NT2/D1 (cell line): ENCODE results near the gene ALDOB.
"Not testable (repeated sequence)": the region's sequence is repeated elsewhere in the genome, so short reads cannot be mapped to it uniquely, and the experiment has no call there.

Experiments used
- DNase-seq: peaks from one replicate; pipeline ENCODE4 v3.0.0-alpha.2; 2011; ENCODE audit warnings: low read depth, low spot score
- H3K27me3 ChIP-seq: 2 replicates; pipeline ENCODE4 v1.6.0; 2011; ENCODE audit warnings: mild to moderate bottlenecking; ENCODE audit not compliant: insufficient read length, insufficient read depth
- H3K36me3 ChIP-seq: 2 replicates; pipeline ENCODE4 v1.6.1; 2011; ENCODE audit warnings: mild to moderate bottlenecking, low read length, mixed read lengths; ENCODE audit not compliant: insufficient read depth, insufficient read length
- H3K4me1 ChIP-seq: 2 replicates; pipeline ENCODE4 v1.5.1; 2011; ENCODE audit not compliant: insufficient read depth, insufficient read length
- H3K4me3 ChIP-seq: 2 replicates; pipeline ENCODE4 v1.5.1; 2011; ENCODE audit warnings: low read depth; ENCODE audit not compliant: insufficient read length
- H3K9ac ChIP-seq: 2 replicates; pipeline ENCODE4 v1.6.0; 2011; ENCODE audit warnings: low read depth; ENCODE audit not compliant: insufficient read length
- H3K9me3 ChIP-seq: 2 replicates; pipeline ENCODE4 v1.5.1; 2011; ENCODE audit warnings: mild to moderate bottlenecking, low read length; ENCODE audit not compliant: insufficient read depth
- SUZ12 ChIP-seq: IDR thresholded peaks from 2 replicates; pipeline ENCODE4 v1.6.1; 2011; ENCODE audit not compliant: insufficient read length, insufficient read depth; ENCODE audit errors: extremely low read depth
- YY1 ChIP-seq: IDR thresholded peaks from 2 replicates; pipeline ENCODE4 v1.6.1; 2011; ENCODE audit not compliant: insufficient read length, insufficient read depth
- ZNF274 ChIP-seq: IDR thresholded peaks from 2 replicates; pipeline ENCODE4 v1.6.1; 2011; ENCODE audit warnings: mild to moderate bottlenecking, low read depth, low read length

ALDOB gene

DNA sequence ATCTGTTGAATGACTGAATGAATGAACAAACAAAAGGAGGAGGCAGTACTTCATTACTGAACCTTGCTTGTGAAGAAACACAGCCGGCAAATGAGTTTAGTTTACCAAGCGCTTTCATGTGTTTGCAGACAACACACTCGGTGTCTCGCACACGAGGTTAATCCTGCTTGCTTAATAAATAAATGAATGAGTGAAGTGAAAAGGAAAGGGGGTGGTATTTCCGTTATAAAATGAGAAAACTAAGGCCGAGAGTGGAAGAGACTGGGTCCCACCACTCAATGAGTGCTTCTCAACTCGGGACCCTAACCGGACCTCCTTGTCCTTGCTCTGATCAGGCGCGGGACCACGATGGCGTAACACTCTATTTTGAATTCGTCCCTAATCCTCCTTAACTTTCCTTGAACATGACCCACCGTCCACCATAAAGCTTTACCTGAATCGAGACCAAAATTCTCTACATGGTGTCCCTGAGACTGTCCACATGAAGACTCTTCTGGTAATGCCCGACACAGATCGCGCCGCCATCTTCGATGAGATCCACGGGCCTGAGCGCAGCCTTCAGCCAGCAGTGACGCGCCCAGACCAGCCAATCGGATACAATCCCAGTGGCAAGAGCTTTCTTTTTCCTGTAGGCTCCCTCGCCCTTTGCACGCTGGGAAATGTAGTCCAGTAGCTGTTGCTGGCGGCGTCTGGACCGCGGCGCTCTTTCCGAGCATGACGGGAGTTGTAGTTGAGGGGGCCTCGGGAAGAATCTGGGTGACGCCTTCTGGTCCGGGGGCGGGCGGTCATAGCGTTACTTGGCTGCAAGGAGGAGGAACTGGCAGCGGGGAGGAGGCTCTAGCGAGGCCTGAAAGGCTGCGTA is 37.3 kb downstream of the ALDOB start, which contains the start of the genes MRPL50 and ZNF189:
Gene MRPL50 (minus strand): TSS at position 551 of the 862 bp plus-strand sequence. CDS start 26 bp downstream, at position 525.
Gene ZNF189 (plus strand): TSS at position 784 of the 862 bp plus-strand sequence. CDS start 306 bp downstream, outside the sequence.
- Histone ChIP-seq H3K9ac (peak within 1 kb of the TSS; percentile 89), H3K27me3 (no peaks in the 10 kb centered on the region), H3K36me3 (peaks cover 63% of the 10 kb centered on the region), H3K4me3 (peak within 1 kb of the TSS; percentile 85), H3K4me1 (no peaks in the 10 kb centered on the region), H3K9me3 (peaks cover 35% of the 10 kb centered on the region)
- TF ChIP-seq ZNF274 (no peak), SUZ12 (no peak), YY1 (peak; percentile 87)
- DNase-seq, result peak; percentile 97

DNA sequence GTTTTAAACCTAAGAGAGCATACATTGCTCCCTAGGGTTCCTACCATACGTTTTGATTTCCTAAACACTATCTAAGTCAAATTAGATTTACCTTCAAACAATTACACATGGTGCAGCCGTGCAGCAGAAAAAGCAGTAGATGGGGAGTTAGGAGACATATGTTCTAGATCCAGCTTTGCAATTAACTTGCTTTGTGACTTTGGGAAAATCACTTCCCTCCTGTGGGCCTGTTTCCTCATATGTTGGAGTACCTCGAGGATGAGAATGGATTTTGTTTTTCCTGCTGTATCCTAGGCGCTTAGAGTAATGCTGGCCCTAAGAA is 37.9 kb downstream of the ALDOB start:
- Histone ChIP-seq H3K9ac (peak overlapping the region; percentile 89), H3K4me1 (no peaks in the 10 kb centered on the region), H3K27me3 (no peaks in the 10 kb centered on the region), H3K4me3 (peak overlapping the region; percentile 85), H3K9me3 (peaks cover 36% of the 10 kb centered on the region), H3K36me3 (peaks cover 57% of the 10 kb centered on the region)
- DNase-seq, result no peak
- no peak for TF ChIP-seq ZNF274
- no peak for TF ChIP-seq SUZ12
- no peak for TF ChIP-seq YY1

- H3K9ac ChIP-seq, result no peak overlapping the region
- no peaks in the 10 kb centered on the region for H3K27me3 ChIP-seq
- H3K36me3 ChIP-seq, result peaks cover 44% of the 10 kb centered on the region
- H3K4me3 ChIP-seq, result no peak overlapping the region
- H3K9me3 ChIP-seq, result peaks cover 36% of the 10 kb centered on the region
- no peak for DNase-seq
- TF ChIP-seq YY1 (no peak), SUZ12 (no peak), ZNF274 (no peak)
- H3K4me1 ChIP-seq, result no peaks in the 10 kb centered on the region
Observed at GRCh38 chr9:101394687-101395086, 40.9 kb downstream of the ALDOB start.

DNA sequence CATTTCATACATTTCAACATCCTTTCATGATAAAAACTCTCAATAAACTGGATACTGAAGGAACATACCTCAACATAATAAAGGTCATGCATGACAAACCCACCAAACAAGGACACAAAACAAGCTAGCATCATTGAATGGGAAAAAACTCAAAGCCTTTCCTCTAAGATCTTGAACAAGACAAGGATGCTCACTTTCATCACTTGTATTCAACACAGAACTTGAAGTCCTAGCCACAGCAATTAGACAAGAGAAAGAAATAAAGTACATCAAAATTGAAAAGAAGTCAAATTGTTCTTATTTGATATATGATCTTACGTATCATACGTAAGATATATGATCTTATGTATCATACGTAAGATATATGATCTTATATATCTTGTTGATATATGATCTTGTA is 42.4 kb downstream of the ALDOB start:
- Histone ChIP-seq H3K4me3 (no peak overlapping the region), H3K36me3 (peaks cover 57% of the 10 kb centered on the region), H3K4me1 (no peaks in the 10 kb centered on the region), H3K9me3 (peaks cover 36% of the 10 kb centered on the region), H3K9ac (no peak overlapping the region), H3K27me3 (no peaks in the 10 kb centered on the region)
- no peak for DNase-seq
- TF ChIP-seq YY1, result no peak

DNA sequence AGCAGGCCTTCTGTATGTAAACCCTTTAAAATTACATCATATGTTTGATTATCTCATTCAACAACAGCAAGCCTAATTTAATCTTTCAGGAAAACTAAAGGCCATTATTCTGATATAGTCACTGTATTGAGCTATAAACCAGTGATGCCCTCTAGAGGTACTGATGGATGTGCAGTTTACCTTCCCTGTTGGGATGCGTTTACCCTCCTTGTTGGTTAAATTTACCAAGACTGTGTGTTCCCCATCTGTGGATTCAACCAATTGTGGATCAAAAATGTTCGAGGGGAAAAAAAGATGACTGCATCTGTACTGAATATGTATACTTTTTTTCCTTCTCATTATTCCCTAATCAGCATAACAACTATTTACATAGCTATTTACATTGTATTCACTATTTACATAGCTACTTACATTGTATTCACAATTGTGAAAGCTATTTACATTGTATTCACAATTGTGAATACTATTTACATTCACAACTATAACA is 47.0 kb downstream of the ALDOB start:
- TF ChIP-seq ZNF274 (no peak), SUZ12 (no peak), YY1 (no peak)
- peaks cover 37% of the 10 kb centered on the region for H3K9me3 ChIP-seq

GRCh38 chr9:101387871-101388506 is 47.6 kb downstream of the ALDOB start:
- peak; percentile 32 for DNase-seq
- Histone ChIP-seq H3K4me3 (no peak overlapping the region), H3K4me1 (no peaks in the 10 kb centered on the region), H3K27me3 (no peaks in the 10 kb centered on the region), H3K9ac (no peak overlapping the region), H3K9me3 (peaks cover 31% of the 10 kb centered on the region), H3K36me3 (peaks cover 47% of the 10 kb centered on the region)
- no peak for TF ChIP-seq SUZ12
- no peak for TF ChIP-seq ZNF274
- TF ChIP-seq YY1, result no peak

More for the DNA sequence above, 47.0 kb downstream of the ALDOB start:
- no peaks in the 10 kb centered on the region for H3K4me1 ChIP-seq
- H3K4me3 ChIP-seq, result no peak overlapping the region
- DNase-seq, result no peak
- no peaks in the 10 kb centered on the region for H3K27me3 ChIP-seq
- H3K36me3 ChIP-seq, result peaks cover 47% of the 10 kb centered on the region
- no peak overlapping the region for H3K9ac ChIP-seq

DNA sequence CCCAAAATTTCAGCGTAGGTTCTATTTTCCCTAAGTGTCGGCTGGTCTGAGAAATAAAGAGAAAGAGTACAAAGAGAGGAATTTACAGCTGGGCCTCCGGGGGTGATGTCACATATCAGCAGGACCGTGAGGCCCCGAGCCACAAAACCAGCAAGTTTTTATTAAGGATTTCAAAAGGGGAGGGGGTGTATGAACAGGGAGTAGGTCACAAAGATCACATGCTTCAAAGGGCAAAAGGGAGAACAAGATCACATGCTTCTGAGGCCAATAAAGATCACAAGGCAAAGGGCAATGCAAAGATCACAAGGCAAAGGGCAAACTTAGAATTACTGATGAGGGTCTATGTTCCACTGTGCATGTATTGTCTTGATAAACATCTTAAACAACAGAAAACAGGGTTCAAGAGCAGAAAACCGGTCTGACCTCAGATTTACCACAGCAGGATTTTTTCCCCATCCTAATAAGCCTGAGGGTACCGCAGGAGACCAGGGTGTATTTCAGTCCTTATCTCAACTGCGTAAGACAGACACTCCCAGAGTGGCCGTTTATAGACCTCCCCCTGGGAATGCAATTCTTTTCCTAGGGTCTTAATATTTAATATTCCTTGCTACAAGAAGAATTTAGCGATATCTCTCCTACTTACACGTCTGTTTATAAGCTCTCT is 50.6 kb downstream of the ALDOB start, which contains the start of gene BAAT:
Gene BAAT (minus strand): TSS at position 134 of the 664 bp plus-strand sequence. CDS start 13,602 bp downstream, outside the sequence.
- H3K27me3 ChIP-seq, H3K4me3 ChIP-seq, DNase-seq, H3K4me1 ChIP-seq, H3K9ac ChIP-seq: not testable (repeated sequence)
- H3K36me3 ChIP-seq, result peaks cover 33% of the 10 kb centered on the region
- peaks cover 28% of the 10 kb centered on the region for H3K9me3 ChIP-seq
